ENCODE measurements around the gene PNPLA1.

The PNPLA1 gene

DNA sequence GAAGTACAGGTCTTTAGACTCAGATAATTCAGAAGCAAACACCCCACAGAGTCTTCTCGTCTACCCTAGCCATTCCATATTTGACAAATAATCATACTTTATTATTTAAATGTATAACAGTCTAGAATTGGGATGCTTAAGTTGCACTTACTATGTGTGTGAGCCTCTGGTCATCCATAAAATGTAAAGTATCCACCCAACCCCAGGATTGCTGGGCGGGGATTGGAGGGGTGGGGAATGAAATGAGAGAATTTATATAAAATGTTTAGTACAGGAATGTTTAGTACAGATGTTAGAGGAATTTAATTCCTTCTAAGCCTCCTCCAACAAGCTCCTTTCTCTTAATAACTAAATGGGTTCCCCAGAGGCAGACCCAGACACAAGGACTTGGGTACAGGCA lies 50.0 kb downstream of the PNPLA1 start:
- DNase-seq (ENCODE audit: extremely low spot score), result no peak
- no peak for TF ChIP-seq ELF4 (IDR thresholded peaks at IDR 0.05)
- TF ChIP-seq FOXK2 (IDR thresholded peaks at IDR 0.05), result no peak
- no peak for TF ChIP-seq BHLHE40 (IDR thresholded peaks at IDR 0.05; ENCODE audit: borderline replicate concordance)
- no peak for TF ChIP-seq NFRKB (IDR thresholded peaks at IDR 0.05)
- TF ChIP-seq CTBP1 (IDR thresholded peaks at IDR 0.05; ENCODE audit: borderline replicate concordance), result no peak
- TF ChIP-seq ARNT (IDR thresholded peaks at IDR 0.05), result no peak
- no peak for TF ChIP-seq ZNF384 (IDR thresholded peaks at IDR 0.05)
- no peak for TF ChIP-seq L3MBTL2 (conservative IDR thresholded peaks at IDR 0.05)
- no peak for TF ChIP-seq SUZ12 (IDR thresholded peaks at IDR 0.05)
- no peak for TF ChIP-seq HDGF (IDR thresholded peaks at IDR 0.05; ENCODE audit: borderline replicate concordance)
- no peak for TF ChIP-seq FOXA1 (IDR thresholded peaks at IDR 0.05)
- TF ChIP-seq, protein P1, sequence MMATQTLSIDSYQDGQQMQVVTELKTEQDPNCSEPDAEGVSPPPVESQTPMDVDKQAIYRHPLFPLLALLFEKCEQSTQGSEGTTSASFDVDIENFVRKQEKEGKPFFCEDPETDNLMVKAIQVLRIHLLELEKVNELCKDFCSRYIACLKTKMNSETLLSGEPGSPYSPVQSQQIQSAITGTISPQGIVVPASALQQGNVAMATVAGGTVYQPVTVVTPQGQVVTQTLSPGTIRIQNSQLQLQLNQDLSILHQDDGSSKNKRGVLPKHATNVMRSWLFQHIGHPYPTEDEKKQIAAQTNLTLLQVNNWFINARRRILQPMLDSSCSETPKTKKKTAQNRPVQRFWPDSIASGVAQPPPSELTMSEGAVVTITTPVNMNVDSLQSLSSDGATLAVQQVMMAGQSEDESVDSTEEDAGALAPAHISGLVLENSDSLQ (IDR thresholded peaks at IDR 0.05), result no peak
- no peak for TF ChIP-seq LEF1 (IDR thresholded peaks at IDR 0.05; ENCODE audit: borderline replicate concordance)
- no peak for TF ChIP-seq SP1 (IDR thresholded peaks at IDR 0.05)
- TF ChIP-seq FOXM1 (IDR thresholded peaks at IDR 0.05; ENCODE audit: borderline replicate concordance), result no peak
- no peak for TF ChIP-seq TARDBP (IDR thresholded peaks at IDR 0.05)
- CTCF ChIA-PET, result interaction anchor here (0.5 to 3.4 kb wide), 6 partner anchors 10 to 283 kb away, joined by 3 to 17 read pairs (median 3); no protein-coding TSS in a partner anchor
- POLR2A ChIA-PET, result interaction anchor here (1.4 kb wide), 1 partner anchor 9 kb away, joined by 4 read pairs; no protein-coding TSS in a partner anchor

DNA sequence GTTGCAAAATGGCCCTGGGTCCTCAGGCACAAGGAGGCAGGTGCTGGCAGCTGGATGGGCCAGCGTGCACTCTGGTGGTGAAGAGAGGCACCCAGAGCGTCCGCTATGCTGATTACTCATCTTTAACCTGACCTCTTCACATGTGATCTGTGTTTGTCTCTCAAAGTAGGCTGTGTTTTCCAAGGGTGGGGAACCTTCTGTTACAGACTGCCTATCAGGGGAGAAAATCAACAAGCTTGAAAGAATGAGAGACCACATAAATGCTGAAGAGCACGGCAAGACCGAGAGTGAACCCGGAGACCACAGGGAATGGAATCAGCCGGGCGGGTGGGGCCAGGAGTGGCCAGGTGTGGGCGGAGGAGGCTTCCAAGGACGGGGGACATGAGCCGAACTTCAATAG lies 50.6 kb downstream of the PNPLA1 start:
- no peak for TF ChIP-seq CTBP1 (IDR thresholded peaks at IDR 0.05; ENCODE audit: borderline replicate concordance)
- no peak for TF ChIP-seq SP1 (IDR thresholded peaks at IDR 0.05)
- TF ChIP-seq FOXK2 (IDR thresholded peaks at IDR 0.05), result no peak
- no peak for TF ChIP-seq SUZ12 (IDR thresholded peaks at IDR 0.05)
- no peak for TF ChIP-seq ZNF384 (IDR thresholded peaks at IDR 0.05)
- TF ChIP-seq L3MBTL2 (conservative IDR thresholded peaks at IDR 0.05), result no peak
- no peak for TF ChIP-seq HDGF (IDR thresholded peaks at IDR 0.05; ENCODE audit: borderline replicate concordance)
- no peak for TF ChIP-seq ARNT (IDR thresholded peaks at IDR 0.05)
- TF ChIP-seq, protein P1 (IDR thresholded peaks at IDR 0.05), result no peak
- TF ChIP-seq ELF4 (IDR thresholded peaks at IDR 0.05), result no peak
- no peak for TF ChIP-seq BHLHE40 (IDR thresholded peaks at IDR 0.05; ENCODE audit: borderline replicate concordance)
- no peak for TF ChIP-seq NFRKB (IDR thresholded peaks at IDR 0.05)
- TF ChIP-seq FOXA1 (IDR thresholded peaks at IDR 0.05), result no peak
- TF ChIP-seq FOXM1 (IDR thresholded peaks at IDR 0.05; ENCODE audit: borderline replicate concordance), result no peak
- TF ChIP-seq LEF1 (IDR thresholded peaks at IDR 0.05; ENCODE audit: borderline replicate concordance), result no peak
- no peak for TF ChIP-seq TARDBP (IDR thresholded peaks at IDR 0.05)
- no peak for DNase-seq (ENCODE audit: extremely low spot score)
- CTCF ChIA-PET, result interaction anchor here (0.6 to 1.7 kb wide), 2 partner anchors 13 to 282 kb away, joined by 3 to 4 read pairs; no protein-coding TSS in a partner anchor
- POLR2A ChIA-PET, result interaction anchor here (1.2 kb wide), 1 partner anchor 13 kb away, joined by 5 read pairs; no protein-coding TSS in a partner anchor

DNA sequence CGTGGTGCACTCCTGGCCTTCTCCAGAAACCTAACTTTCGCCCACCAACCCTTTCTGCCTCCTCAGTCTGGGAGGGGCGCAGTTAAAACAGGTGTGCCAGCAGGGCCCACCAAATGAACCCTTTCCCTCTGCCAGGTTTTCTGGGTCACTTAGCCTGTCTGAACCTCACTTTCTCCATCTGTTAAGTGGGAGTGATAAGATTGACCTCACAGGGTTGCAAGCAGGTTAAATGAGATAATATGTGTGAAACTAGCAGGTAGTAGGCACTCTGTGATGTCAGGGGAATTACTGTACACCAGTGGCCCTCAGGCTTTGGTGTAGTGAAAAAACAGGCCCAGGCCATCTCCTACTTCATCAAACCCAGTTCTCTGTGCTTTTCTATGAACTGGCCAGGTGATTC lies 52.7 kb downstream of the PNPLA1 start:
- TF ChIP-seq LEF1 (IDR thresholded peaks at IDR 0.05; ENCODE audit: borderline replicate concordance), result no peak
- no peak for TF ChIP-seq BHLHE40 (IDR thresholded peaks at IDR 0.05; ENCODE audit: borderline replicate concordance)
- TF ChIP-seq FOXK2 (IDR thresholded peaks at IDR 0.05), result no peak
- TF ChIP-seq ZNF384 (IDR thresholded peaks at IDR 0.05), result no peak
- no peak for TF ChIP-seq SUZ12 (IDR thresholded peaks at IDR 0.05)
- TF ChIP-seq, protein P1 (IDR thresholded peaks at IDR 0.05), result no peak
- no peak for TF ChIP-seq TARDBP (IDR thresholded peaks at IDR 0.05)
- no peak for TF ChIP-seq NFRKB (IDR thresholded peaks at IDR 0.05)
- no peak for TF ChIP-seq ARNT (IDR thresholded peaks at IDR 0.05)
- TF ChIP-seq L3MBTL2 (conservative IDR thresholded peaks at IDR 0.05), result no peak
- TF ChIP-seq HDGF (IDR thresholded peaks at IDR 0.05; ENCODE audit: borderline replicate concordance), result no peak
- TF ChIP-seq FOXA1 (IDR thresholded peaks at IDR 0.05), result no peak
- no peak for TF ChIP-seq FOXM1 (IDR thresholded peaks at IDR 0.05; ENCODE audit: borderline replicate concordance)
- TF ChIP-seq ELF4 (IDR thresholded peaks at IDR 0.05), result no peak
- TF ChIP-seq SP1 (IDR thresholded peaks at IDR 0.05), result no peak
- TF ChIP-seq CTBP1 (IDR thresholded peaks at IDR 0.05; ENCODE audit: borderline replicate concordance), result no peak
- CTCF ChIA-PET, result no interaction called here
- POLR2A ChIA-PET, result no interaction called here
- DNase-seq (ENCODE audit: extremely low spot score), result no peak

DNA sequence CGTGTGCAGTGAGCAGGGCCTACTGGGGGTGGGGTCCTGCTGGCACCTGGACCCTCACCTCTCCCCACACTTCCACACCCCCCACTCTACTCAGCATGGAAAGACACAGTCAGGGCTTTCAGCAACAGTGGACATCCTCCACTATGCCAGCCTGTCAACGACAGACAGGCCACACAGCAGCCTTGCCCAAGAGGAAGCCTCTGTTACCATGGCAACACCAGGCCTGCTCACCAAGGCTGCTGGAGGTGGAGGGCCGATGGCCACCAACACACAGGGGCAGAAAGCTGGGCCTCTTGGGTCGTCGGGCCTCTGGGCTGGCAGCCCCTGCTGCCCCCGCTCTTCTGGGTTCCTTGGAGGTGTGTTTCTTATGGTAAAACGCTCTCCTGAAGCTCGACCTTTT lies 53.2 kb downstream of the PNPLA1 start:
- POLR2A ChIA-PET, result no interaction called here

DNA sequence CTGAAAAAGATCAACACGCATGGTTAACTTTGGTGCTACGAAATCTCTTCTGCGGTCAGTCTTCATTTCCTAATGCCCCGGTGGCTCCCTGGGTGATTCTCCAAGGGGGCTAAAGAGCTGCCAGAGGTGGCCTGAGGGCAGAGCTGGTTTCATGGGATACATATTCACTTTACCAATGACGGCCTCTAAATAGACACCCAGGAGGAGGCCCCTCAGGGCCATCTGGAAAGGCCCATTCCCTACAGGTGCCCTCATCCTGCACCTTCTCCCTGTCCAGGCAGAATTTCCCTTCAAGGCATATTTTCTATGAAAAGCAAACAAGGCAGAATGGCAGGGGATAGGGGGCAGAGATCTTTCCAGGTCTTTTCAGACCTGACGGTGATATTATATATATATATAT lies 54.3 kb downstream of the PNPLA1 start:
- ChIA-PET POLR2A (no interaction called here), CTCF (interaction anchor here (0.9 kb wide), 1 partner anchor 17 kb away, joined by 3 read pairs; no protein-coding TSS in a partner anchor)
- TF ChIP-seq, protein P1 (IDR thresholded peaks at IDR 0.05), result no peak
- TF ChIP-seq FOXK2 (IDR thresholded peaks at IDR 0.05) (no peak), HDGF (IDR thresholded peaks at IDR 0.05; ENCODE audit: borderline replicate concordance) (no peak), BHLHE40 (IDR thresholded peaks at IDR 0.05; ENCODE audit: borderline replicate concordance) (no peak), SUZ12 (IDR thresholded peaks at IDR 0.05) (no peak), NFRKB (IDR thresholded peaks at IDR 0.05) (no peak), L3MBTL2 (conservative IDR thresholded peaks at IDR 0.05) (no peak), ARNT (IDR thresholded peaks at IDR 0.05) (no peak), FOXM1 (IDR thresholded peaks at IDR 0.05; ENCODE audit: borderline replicate concordance) (no peak), SP1 (IDR thresholded peaks at IDR 0.05) (no peak), ZNF384 (IDR thresholded peaks at IDR 0.05) (no peak), LEF1 (IDR thresholded peaks at IDR 0.05; ENCODE audit: borderline replicate concordance) (no peak), CTBP1 (IDR thresholded peaks at IDR 0.05; ENCODE audit: borderline replicate concordance) (no peak), TARDBP (IDR thresholded peaks at IDR 0.05) (no peak), FOXA1 (IDR thresholded peaks at IDR 0.05) (no peak), ELF4 (IDR thresholded peaks at IDR 0.05) (no peak)
- DNase-seq (ENCODE audit: extremely low spot score), result no peak

More for the DNA sequence above, 53.2 kb downstream of the PNPLA1 start:
- CTCF ChIA-PET, result interaction anchor here (0.6 kb wide), 1 partner anchor 51 kb away, joined by 3 read pairs; no protein-coding TSS in a partner anchor
- TF ChIP-seq NFRKB (IDR thresholded peaks at IDR 0.05) (no peak), ELF4 (IDR thresholded peaks at IDR 0.05) (no peak), LEF1 (IDR thresholded peaks at IDR 0.05; ENCODE audit: borderline replicate concordance) (no peak), CTBP1 (IDR thresholded peaks at IDR 0.05; ENCODE audit: borderline replicate concordance) (no peak), ZNF384 (IDR thresholded peaks at IDR 0.05) (no peak), FOXM1 (IDR thresholded peaks at IDR 0.05; ENCODE audit: borderline replicate concordance) (no peak), BHLHE40 (IDR thresholded peaks at IDR 0.05; ENCODE audit: borderline replicate concordance) (no peak), HDGF (IDR thresholded peaks at IDR 0.05; ENCODE audit: borderline replicate concordance) (no peak), TARDBP (IDR thresholded peaks at IDR 0.05) (no peak), L3MBTL2 (conservative IDR thresholded peaks at IDR 0.05) (no peak), ARNT (IDR thresholded peaks at IDR 0.05) (no peak), SP1 (IDR thresholded peaks at IDR 0.05) (no peak)
- no peak for DNase-seq (ENCODE audit: extremely low spot score)
